GM12891 (cell line): ENCODE results near the gene DBNL.

Experiments used
- DNase-seq: peaks from one replicate; pipeline ENCODE4 v3.0.0; 2011; ENCODE audit warnings: low spot score; ENCODE audit not compliant: insufficient read length
- FAIRE-seq: peaks from 2 replicates; lab custom pipeline; 2011; peaks lifted over from hg19 to GRCh38; lab: Jason Lieb, UNC
- PAX5 ChIP-seq: IDR thresholded peaks from 2 replicates; pipeline ENCODE4 v1.6.1; 2011; ENCODE audit warnings: low read length, moderate library complexity, mild to moderate bottlenecking; ENCODE audit not compliant: insufficient read depth, severe bottlenecking
- POLR2A ChIP-seq: IDR thresholded peaks from 2 replicates; pipeline ENCODE4 v1.6.1; 2011; ENCODE audit warnings: low read depth, low read length, control low read depth
- POLR2AphosphoS5 ChIP-seq: IDR thresholded peaks from 2 replicates; pipeline ENCODE4 v1.6.1; 2011; ENCODE audit warnings: low read depth, low read length, control low read depth
- POU2F2 ChIP-seq: IDR thresholded peaks from 2 replicates; pipeline ENCODE4 v1.6.1; 2011; ENCODE audit warnings: low read depth, mild to moderate bottlenecking, control low read depth, low read length, moderate library complexity
- SPI1 ChIP-seq: IDR thresholded peaks from 2 replicates; pipeline ENCODE4 v1.6.1; 2011; ENCODE audit warnings: low read depth, low read length, control low read depth
- TAF1 ChIP-seq: IDR thresholded peaks from 2 replicates; pipeline ENCODE4 v1.6.1; 2011; ENCODE audit warnings: low read depth, low read length, control low read depth

The DBNL gene

DNA sequence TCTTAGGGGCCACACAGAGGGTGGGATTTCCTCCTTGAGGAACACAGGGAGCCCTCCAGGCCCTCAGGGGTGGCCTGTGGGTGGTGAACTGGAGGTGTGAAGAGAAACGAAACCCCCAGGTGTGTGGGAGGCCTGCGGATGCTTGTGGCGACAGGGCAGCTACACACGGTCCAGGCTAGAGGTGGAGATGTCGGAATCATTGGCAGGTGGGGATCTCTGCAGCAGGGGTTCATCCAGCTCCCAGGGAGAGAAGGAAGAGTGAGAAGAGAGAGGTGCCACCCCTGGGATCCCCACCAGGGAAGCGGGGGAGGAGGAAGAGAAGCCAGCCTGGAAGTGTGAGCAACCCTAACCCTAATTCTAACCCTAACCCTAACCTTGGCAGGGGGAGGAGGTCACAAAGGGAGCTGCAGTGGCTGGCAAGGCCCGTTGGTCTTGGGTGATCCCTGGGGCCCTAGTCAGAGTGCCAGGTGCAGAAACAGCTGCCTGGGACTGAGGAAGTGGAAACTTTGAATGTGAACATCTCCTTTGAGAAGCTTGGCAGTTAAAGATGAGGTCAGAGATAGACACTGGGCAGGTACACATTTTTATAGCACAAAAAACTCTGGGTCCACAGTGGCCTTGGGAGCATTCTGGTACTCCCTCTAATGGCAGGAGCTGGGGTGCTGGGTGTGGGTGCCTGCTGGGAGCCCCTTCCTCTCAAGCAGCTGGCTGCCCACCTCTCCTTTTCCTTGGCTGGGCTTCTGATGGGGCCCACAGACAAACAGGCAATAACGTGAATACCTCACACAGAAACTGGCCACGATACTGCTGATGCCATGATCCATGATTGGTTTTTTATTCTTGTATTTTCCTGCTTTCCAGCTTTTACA, 52.8 kb downstream of the DBNL start:
- TF ChIP-seq SPI1 (peak; percentile 83), POLR2A (no peak), POU2F2 (no peak), PAX5 (no peak), TAF1 (no peak), POLR2AphosphoS5 (no peak)
- FAIRE-seq (peak; percentile 93), DNase-seq (no peak)

DNA sequence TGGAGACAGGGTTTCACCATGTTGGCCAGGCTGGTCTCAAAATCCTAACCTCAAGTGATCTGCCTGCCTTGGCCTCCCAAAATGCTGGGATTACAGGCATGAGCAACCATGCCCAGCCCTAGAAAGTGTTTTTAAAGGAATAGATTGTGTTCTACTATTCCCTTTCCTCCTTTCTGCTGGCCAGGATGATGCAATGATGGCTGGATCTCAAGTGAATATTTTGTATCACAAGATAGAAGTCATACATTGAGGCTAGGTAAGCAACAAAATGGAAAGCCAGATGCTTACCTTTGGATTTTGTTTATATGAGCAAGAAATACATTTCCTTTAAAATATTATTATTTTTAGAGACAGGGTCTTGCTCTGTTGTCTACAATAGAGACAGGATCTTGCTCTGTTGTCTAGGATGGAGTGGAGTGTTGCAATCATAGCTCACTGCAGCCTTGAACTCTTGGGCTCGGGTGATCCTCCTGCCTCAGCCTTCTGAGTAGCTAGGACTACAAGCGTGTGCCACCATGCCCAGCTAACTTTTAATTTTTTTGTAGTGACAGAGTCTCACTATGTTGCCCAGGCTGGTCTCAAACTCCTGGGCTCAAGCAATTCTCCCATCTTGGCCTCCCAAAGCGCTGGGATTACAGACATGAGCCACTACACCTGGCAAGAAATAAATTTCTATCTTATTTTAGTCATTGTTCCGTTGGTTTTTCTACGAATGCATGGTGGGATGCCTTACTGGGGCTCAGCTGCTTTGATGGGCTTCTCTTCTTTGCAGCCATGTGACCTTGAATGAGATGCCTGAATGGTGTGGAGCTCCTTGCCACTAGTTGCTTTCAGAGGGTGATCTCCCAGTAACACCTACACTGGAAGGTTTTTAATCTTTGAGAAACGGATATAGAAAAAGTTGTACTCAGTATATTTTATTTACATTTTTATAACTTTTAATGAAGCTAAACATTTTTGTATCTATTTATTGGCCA, 53.9 kb downstream of the DBNL start:
- no peak for DNase-seq
- FAIRE-seq, result no peak
- TF ChIP-seq POLR2AphosphoS5 (no peak), SPI1 (no peak), POU2F2 (no peak), TAF1 (no peak), POLR2A (no peak), PAX5 (no peak)

DNA sequence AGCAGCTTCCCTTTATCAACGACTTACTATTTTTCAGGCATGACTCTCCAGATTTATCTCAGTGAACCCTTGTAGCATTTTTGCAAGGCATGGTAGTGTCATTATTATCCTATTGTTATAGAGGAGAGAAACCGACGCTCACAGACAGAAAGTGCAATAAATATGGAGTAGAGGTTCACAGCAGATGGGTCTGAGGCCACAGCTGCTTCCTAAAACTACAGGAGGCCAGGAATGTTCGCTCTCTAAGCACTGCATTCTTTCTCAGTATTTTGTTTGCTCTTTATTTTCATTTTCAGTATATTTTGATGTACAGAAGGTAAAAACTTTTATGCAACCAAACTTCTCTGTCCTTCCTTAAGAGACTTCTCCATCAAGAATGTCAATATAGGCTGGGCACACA, 55.2 kb downstream of the DBNL start:
- TF ChIP-seq SPI1 (no peak), POLR2A (no peak), POU2F2 (no peak), POLR2AphosphoS5 (no peak), PAX5 (no peak), TAF1 (no peak)
- DNase-seq (no peak), FAIRE-seq (no peak)

DNA sequence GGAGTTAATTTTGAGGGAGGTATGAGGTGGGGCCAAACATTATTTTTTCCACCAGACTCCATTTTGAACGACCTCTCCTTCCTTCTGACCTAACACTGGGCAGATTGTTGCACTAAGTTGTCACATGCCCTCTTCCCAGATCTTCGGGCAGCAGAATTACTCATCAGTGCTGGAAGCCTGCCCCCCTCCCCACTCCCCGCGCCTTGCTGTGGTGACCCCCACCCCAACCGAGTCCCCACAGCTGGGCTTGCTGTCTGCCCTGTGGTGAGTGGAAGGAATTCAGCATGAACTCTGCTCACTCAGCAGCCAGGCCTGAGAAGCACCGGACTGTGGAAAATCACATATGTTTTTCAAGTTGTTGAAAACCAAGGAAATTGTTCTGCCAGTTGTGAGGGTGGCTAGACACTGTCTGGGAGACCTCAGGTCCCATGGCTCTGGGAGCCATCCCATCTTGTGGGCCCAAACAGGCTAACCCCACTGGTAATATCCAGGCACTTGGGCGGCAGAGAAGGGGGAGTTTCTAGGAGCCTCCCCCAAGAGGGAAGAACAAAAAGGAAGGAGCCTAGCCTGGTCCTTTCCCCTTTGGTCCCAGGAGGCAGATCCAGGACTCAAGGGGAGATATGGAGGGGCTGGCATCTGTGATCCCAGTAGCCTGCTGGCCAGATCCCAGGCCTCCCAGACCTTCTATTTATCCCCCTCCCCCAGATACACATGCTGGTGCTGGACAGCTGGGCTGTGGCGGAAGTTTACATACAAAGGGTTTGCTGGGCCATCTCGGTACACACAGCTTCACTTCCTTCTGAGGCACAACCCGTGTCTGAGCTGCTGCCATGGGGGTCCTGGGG, 56.2 kb downstream of the DBNL start:
- FAIRE-seq (peak; percentile 65), DNase-seq (no peak)
- TF ChIP-seq POU2F2 (no peak), TAF1 (no peak)

DNA sequence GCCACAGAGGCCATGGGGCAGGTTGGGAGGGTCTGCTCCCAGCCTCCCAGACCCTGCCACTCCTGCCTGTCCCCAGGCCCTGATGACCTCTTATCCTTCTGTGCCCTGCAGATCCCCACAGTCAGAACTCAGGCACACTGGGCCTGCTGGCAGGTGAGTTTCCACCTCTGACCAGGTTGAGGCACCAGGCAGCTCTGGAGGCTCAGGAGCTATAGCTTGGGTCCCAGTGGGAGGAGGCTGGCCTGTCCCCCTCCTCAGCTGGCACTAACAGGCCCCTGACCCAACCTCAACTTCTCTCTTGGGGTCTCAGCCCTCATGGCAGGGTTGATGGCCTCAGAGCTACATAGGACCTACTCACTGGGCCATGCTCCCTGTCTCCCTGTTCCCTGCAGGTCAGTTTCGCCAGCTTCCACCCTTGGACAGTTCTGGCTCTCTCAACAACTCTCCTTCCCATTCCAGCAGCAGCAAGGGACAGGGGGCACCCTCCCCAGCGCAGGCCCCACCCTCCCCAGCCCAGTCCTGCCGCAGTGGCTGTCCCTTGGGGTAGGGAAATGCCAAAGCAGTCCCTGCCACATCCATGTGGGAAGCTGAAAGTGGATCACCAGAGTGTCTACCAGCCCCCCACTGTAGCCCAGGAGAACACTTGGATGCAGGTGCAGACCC, 56.9 kb downstream of the DBNL start:
- TF ChIP-seq POLR2A, result no peak
- no peak for TF ChIP-seq POU2F2
- no peak for TF ChIP-seq TAF1
- no peak for TF ChIP-seq SPI1
- TF ChIP-seq POLR2AphosphoS5, result no peak
- TF ChIP-seq PAX5, result no peak
- no peak for FAIRE-seq

DNA sequence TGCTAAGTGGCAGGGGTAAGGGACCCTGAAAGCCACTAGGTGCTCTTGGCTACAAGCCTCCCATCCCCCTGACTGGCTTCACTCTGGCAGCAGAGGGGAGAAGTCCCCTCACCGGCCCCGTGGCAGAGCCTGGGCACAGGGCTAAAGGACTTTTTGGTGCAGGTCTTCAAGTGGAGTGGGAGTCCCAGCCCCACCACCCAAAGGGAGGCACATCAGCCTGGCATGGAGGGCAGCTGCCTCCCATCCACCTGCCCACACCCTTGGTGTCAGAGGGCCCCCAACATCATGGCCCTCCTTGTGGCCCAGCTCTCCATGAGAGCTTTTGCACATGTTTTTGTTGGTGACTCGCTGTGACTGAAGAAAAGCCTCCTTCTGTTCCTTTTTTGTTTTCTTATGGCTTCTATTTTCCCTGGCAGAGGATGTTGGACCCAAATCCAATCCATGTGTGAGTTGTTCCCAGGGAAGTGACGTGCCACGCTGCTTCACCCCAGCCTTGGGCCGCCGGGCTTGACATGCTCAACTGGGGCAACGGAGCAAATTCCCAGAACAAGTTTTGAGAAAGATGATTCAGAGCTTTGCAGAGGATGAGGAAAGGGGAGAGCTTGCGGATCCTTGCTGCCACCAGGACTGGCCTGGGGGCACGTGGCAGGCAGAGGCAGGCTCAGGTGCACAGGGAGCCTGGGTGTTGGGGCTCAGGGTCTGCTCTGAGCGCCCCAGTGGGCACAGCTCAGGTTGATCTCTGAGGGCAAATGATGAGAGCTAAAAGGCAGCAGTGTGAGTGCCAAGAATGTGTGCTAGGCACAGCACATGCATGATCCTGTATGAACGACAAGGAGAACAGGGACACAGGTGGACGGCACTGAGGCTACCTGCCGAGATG, 57.7 kb downstream of the DBNL start:
- FAIRE-seq, result no peak
- no peak for TF ChIP-seq POLR2AphosphoS5
- TF ChIP-seq POU2F2, result no peak
- no peak for TF ChIP-seq TAF1
- no peak for TF ChIP-seq POLR2A
- no peak for TF ChIP-seq PAX5
- TF ChIP-seq SPI1, result no peak
- DNase-seq, result no peak

More for the DNA sequence above, 56.9 kb downstream of the DBNL start:
- no peak for DNase-seq

DNA sequence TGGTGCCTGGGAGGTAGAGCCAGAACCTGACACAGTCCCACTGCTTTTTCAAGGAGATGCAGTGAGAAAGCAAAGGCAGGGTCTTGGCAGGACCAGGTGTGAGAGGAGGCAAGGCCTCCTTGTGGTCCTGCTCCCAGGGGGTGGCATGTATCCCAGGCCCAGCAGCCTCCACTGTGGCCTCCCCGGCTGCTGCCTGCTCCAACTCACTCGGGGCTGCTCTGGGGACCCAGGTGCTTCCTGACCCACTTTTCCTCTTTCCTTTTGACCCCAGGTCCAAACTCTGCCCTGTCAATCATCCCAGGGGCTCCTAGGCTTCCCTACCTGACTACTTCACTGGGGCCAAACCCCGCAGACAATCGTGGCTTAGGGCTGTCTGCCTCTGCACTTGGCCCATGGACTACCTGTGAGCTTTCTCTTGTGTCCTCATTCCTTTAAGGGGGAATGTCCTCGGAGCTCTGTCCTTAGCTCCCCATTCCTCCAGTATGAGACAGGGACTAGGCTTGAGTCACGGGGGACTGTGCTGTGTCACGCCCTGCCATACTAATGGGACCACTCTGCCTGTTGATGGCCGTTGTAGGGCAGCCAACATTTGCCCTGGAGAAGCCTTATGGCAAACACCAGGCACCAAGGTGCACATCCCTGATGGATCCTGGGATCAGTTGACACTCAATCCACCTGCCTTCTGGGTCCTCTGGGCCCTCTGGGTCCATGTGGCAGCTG, 58.5 kb downstream of the DBNL start:
- FAIRE-seq (peak; percentile 63), DNase-seq (no peak)
- TF ChIP-seq TAF1 (no peak), PAX5 (no peak), POLR2AphosphoS5 (no peak), POLR2A (no peak), POU2F2 (no peak), SPI1 (no peak)
